ENCODE data around the gene DNAH17.

Gene DNAH17

GRCh38 chr17:78591263-78591671, 14.1 kb upstream of the DNAH17 start:
- no peaks in the 10 kb centered on the region for H3K9me3 ChIP-seq (replicated peaks; ENCODE audit: insufficient read depth, low read length)
- no peaks in the 10 kb centered on the region for H3K9me2 ChIP-seq (replicated peaks; ENCODE audit: insufficient read depth, low read length)
- TF ChIP-seq EZH2 (optimal IDR thresholded peaks at IDR 0.05; ENCODE audit: low read depth, low read length): no peak
- TF ChIP-seq CTCF (IDR thresholded peaks at IDR 0.05; ENCODE audit: low read length): no peak
- TF ChIP-seq EZH2phosphoT487 (IDR thresholded peaks at IDR 0.05; ENCODE audit: low read length): no peak
- no peaks in the 10 kb centered on the region for H3F3A ChIP-seq (ENCODE audit: insufficient read depth, low read length)
- H3K9ac ChIP-seq (ENCODE audit: low read length): no peak overlapping the region
- DNase-seq: no peak
- no peaks in the 10 kb centered on the region for H3K79me2 ChIP-seq (ENCODE audit: low read length)
- H3K4me2 ChIP-seq (ENCODE audit: low read depth, low read length): no peak overlapping the region
- H3K36me3 ChIP-seq (replicated peaks; ENCODE audit: insufficient read depth, low read length): no peaks in the 10 kb centered on the region
- H3K4me1 ChIP-seq (ENCODE audit: low read length): no peaks in the 10 kb centered on the region
- H3K27me3 ChIP-seq (replicated peaks; ENCODE audit: insufficient read depth, low read length): peaks cover 93% of the 10 kb centered on the region
- no peak overlapping the region for H3K27ac ChIP-seq (ENCODE audit: low read length)
- H4K20me1 ChIP-seq (ENCODE audit: insufficient read depth, low read length): no peaks in the 10 kb centered on the region
- H3K4me3 ChIP-seq (ENCODE audit: low read length): no peak overlapping the region
- no peak overlapping the region for H2AFZ ChIP-seq (ENCODE audit: low read length)

GRCh38 chr17:78589885-78590284, 12.7 kb upstream of the DNAH17 start:
- no peak overlapping the region for H3K4me2 ChIP-seq (ENCODE audit: low read depth, low read length)
- no peaks in the 10 kb centered on the region for H4K20me1 ChIP-seq (ENCODE audit: insufficient read depth, low read length)
- no peaks in the 10 kb centered on the region for H3K79me2 ChIP-seq (ENCODE audit: low read length)
- no peak overlapping the region for H3K9ac ChIP-seq (ENCODE audit: low read length)
- H2AFZ ChIP-seq (ENCODE audit: low read length): no peak overlapping the region
- no peak for DNase-seq
- H3K4me3 ChIP-seq (ENCODE audit: low read length): no peak overlapping the region
- TF ChIP-seq EZH2phosphoT487 (IDR thresholded peaks at IDR 0.05; ENCODE audit: low read length) (no peak), CTCF (IDR thresholded peaks at IDR 0.05; ENCODE audit: low read length) (no peak), EZH2 (optimal IDR thresholded peaks at IDR 0.05; ENCODE audit: low read depth, low read length) (no peak)
- H3K36me3 ChIP-seq (replicated peaks; ENCODE audit: insufficient read depth, low read length): no peaks in the 10 kb centered on the region
- H3K9me3 ChIP-seq (replicated peaks; ENCODE audit: insufficient read depth, low read length): no peaks in the 10 kb centered on the region
- H3K9me2 ChIP-seq (replicated peaks; ENCODE audit: insufficient read depth, low read length): no peaks in the 10 kb centered on the region
- H3F3A ChIP-seq (ENCODE audit: insufficient read depth, low read length): no peaks in the 10 kb centered on the region
- H3K27ac ChIP-seq (ENCODE audit: low read length): no peak overlapping the region
- no peaks in the 10 kb centered on the region for H3K4me1 ChIP-seq (ENCODE audit: low read length)
- H3K27me3 ChIP-seq (replicated peaks; ENCODE audit: insufficient read depth, low read length): peaks cover 93% of the 10 kb centered on the region

- Histone ChIP-seq H3K9me2 (replicated peaks; ENCODE audit: insufficient read depth, low read length) (no peaks in the 10 kb centered on the region), H3K27me3 (replicated peaks; ENCODE audit: insufficient read depth, low read length) (peaks cover 88% of the 10 kb centered on the region), H3K9me3 (replicated peaks; ENCODE audit: insufficient read depth, low read length) (no peaks in the 10 kb centered on the region), H4K20me1 (ENCODE audit: insufficient read depth, low read length) (no peaks in the 10 kb centered on the region), H3K36me3 (replicated peaks; ENCODE audit: insufficient read depth, low read length) (no peaks in the 10 kb centered on the region), H3K79me2 (ENCODE audit: low read length) (no peaks in the 10 kb centered on the region), H3K4me2 (ENCODE audit: low read depth, low read length) (no peak overlapping the region), H2AFZ (ENCODE audit: low read length) (no peak overlapping the region), H3K27ac (ENCODE audit: low read length) (no peak overlapping the region), H3K4me1 (ENCODE audit: low read length) (no peaks in the 10 kb centered on the region), H3F3A (ENCODE audit: insufficient read depth, low read length) (no peaks in the 10 kb centered on the region), H3K9ac (ENCODE audit: low read length) (no peak overlapping the region), H3K4me3 (ENCODE audit: low read length) (no peak overlapping the region)
- no peak for TF ChIP-seq EZH2 (optimal IDR thresholded peaks at IDR 0.05; ENCODE audit: low read depth, low read length)
- no peak for TF ChIP-seq CTCF (IDR thresholded peaks at IDR 0.05; ENCODE audit: low read length)
- TF ChIP-seq EZH2phosphoT487 (IDR thresholded peaks at IDR 0.05; ENCODE audit: low read length): no peak
- no peak for DNase-seq
These were observed 12.0 kb upstream of the DNAH17 start for GRCh38 chr17:78589031-78589675.

Data from MM.1S (cell line).